C4-2B (cell line): ENCODE data around the gene LOXL4.
"Not testable (repeated sequence)": the region's sequence is repeated elsewhere in the genome, so short reads cannot be mapped to it uniquely, and the experiment has no call there.

Source experiments
- H3K27ac ChIP-seq: fragments of 450-650 bp; 2 replicates; pipeline ENCODE4 v1.5.1; 2017
- CTCF ChIP-seq: fragments of 450-650 bp; conservative IDR thresholded peaks from 2 replicates; pipeline ENCODE4 v1.5.1; 2017; ENCODE audit warnings: mild to moderate bottlenecking
- ZFX ChIP-seq: fragments of 450-650 bp; IDR thresholded peaks from 2 replicates; pipeline ENCODE4 v1.6.1; 2017

Gene LOXL4

GRCh38 chr10:98238391-98238790, 29.6 kb downstream of the LOXL4 start:
- no peak overlapping the region for H3K27ac ChIP-seq
- no peak for TF ChIP-seq CTCF
- TF ChIP-seq ZFX: no peak

- no peak for TF ChIP-seq ZFX
- TF ChIP-seq CTCF: no peak
- no peak overlapping the region for H3K27ac ChIP-seq
Measured at GRCh38 chr10:98236862-98237261, 31.1 kb downstream of the LOXL4 start.

DNA sequence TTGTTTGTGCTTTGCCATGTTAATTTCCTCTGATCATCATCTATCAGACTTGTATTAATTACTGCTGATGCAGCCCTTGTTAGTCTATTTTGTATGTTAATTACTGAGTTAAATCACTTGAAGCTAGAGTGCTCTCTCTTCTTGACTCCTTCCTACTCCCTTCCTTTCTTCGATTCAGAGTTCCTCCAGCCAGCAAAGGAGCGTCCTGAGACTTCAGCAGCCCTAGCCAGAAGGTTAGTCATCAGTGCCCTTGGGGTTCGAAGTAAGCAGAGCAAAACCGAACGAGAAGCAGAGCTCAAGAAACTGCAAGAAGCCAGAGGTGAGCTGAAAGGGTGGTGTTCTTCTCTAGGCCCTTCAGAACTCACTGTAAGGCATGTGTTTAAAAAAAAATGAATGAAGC, 32.1 kb downstream of the LOXL4 start:
- H3K27ac ChIP-seq: no peak overlapping the region
- TF ChIP-seq ZFX (no peak), CTCF (no peak)

- no peak for TF ChIP-seq CTCF
- TF ChIP-seq ZFX: no peak
- H3K27ac ChIP-seq: no peak overlapping the region
Measured at GRCh38 chr10:98231417-98231816, 36.6 kb downstream of the LOXL4 start.

- H3K27ac ChIP-seq: not testable (repeated sequence)
Measured at GRCh38 chr10:98228266-98228665, 39.7 kb downstream of the LOXL4 start.

DNA sequence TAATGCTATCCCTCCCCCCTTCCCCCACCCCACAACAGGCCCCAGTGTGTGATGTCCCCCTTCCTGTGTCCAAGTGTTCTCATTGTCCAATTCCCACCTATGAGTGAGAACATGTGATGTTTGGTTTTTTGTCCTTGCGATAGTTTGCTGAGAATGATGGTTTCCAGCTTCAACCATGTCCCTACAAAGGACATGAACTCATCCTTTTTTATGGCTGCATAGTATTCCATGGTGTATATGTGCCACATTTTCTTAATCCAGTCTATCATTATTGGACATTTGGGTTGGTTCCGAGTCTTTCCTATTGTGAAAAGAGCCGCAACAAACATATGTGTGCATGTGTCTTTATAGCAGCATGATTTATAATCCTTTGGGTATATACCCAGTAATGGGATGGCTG, 40.3 kb downstream of the LOXL4 start:
- H3K27ac ChIP-seq: not testable (repeated sequence)

DNA sequence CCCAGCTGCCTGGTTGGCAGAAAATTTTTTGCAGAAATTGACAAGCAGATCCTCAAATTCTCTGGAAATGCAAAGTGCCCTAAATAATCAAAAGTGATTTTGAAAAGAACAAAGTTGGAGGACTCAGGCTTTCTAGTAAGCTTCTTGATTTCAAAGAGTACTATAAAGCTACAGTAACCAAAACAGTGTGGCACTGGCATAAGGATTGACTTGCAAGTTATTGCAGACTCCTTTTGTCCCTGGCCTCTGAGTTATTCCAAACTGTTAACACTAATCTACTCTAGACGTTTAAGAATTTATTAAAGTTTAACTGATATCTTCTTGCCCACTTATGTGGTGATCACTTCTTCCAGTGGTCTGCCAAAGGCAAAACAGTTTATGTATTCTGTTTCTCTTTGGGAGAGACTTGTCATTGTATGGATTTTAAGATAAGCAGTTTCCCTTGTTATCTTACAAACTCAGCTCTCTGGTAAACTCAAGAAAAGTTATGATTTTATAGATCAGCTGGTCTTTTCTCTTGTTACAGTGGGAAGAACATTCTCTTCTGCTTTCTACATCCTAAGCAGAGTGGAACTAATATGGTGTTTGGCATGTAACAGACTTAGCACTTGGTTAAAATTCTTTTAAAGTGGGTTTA, 41.4 kb downstream of the LOXL4 start:
- no peak overlapping the region for H3K27ac ChIP-seq
- TF ChIP-seq CTCF (no peak), ZFX (no peak)

- TF ChIP-seq CTCF (no peak), ZFX (no peak)
Measured at GRCh38 chr10:98224996-98225395, 43.0 kb downstream of the LOXL4 start.

More at GRCh38 chr10:98224996-98225395, 43.0 kb downstream of the LOXL4 start:
- no peak overlapping the region for H3K27ac ChIP-seq
